ENCODE results near the gene KLHL21.
"Not testable (repeated sequence)": the region's sequence is repeated elsewhere in the genome, so short reads cannot be mapped to it uniquely, and the experiment has no call there.

KLHL21 gene

GRCh38 chr1:6602669-6603237, at the start of gene KLHL21:
Gene KLHL21 (minus strand): TSS chr1:6602869. CDS start chr1:6602817, 52 bp downstream.
- peak; percentile 91 for DNase-seq (ENCODE audit: low spot score)

- DNase-seq (ENCODE audit: low spot score) = no peak
These were observed 49.2 kb upstream of the KLHL21 start for GRCh38 chr1:6651909-6652308.

GRCh38 chr1:6648556-6648955, 45.9 kb upstream of the KLHL21 start:
- no peak for DNase-seq (ENCODE audit: low spot score)

GRCh38 chr1:6646499-6647148, 44.0 kb upstream of the KLHL21 start:
- DNase-seq (ENCODE audit: low spot score) = peak; percentile 40

GRCh38 chr1:6645018-6645417, 42.3 kb upstream of the KLHL21 start:
- no peak for DNase-seq (ENCODE audit: low spot score)

GRCh38 chr1:6640867-6641266, 38.2 kb upstream of the KLHL21 start:
- not testable (repeated sequence) for DNase-seq (ENCODE audit: low spot score)

- peak; percentile 89 for DNase-seq (ENCODE audit: low spot score)
These were observed 35.6 kb upstream of the KLHL21 start for GRCh38 chr1:6638226-6638625.

- DNase-seq (ENCODE audit: low spot score) = no peak
These were observed 35.1 kb upstream of the KLHL21 start for GRCh38 chr1:6637770-6638169.

- DNase-seq (ENCODE audit: low spot score) = not testable (repeated sequence)
These were observed 34.1 kb upstream of the KLHL21 start for GRCh38 chr1:6636778-6637177.

GRCh38 chr1:6635910-6636760, 33.5 kb upstream of the KLHL21 start:
- DNase-seq (ENCODE audit: low spot score) = no peak

GRCh38 chr1:6635161-6635909, 32.7 kb upstream of the KLHL21 start:
- DNase-seq (ENCODE audit: low spot score) = no peak

- DNase-seq (ENCODE audit: low spot score) = peak; percentile 31
These were observed 31.8 kb upstream of the KLHL21 start for GRCh38 chr1:6634371-6635052.

- no peak for DNase-seq (ENCODE audit: low spot score)
These were observed 30.2 kb upstream of the KLHL21 start for GRCh38 chr1:6632588-6633514.

GRCh38 chr1:6631058-6631457, 28.4 kb upstream of the KLHL21 start:
- no peak for DNase-seq (ENCODE audit: low spot score)

- no peak for DNase-seq (ENCODE audit: low spot score)
These were observed 27.4 kb upstream of the KLHL21 start for GRCh38 chr1:6630027-6630426.

GRCh38 chr1:6628971-6629479, 26.4 kb upstream of the KLHL21 start:
- no peak for DNase-seq (ENCODE audit: low spot score)

GRCh38 chr1:6627841-6628545, 25.3 kb upstream of the KLHL21 start:
- DNase-seq (ENCODE audit: low spot score) = no peak

GRCh38 chr1:6627031-6627430, 24.4 kb upstream of the KLHL21 start:
- no peak for DNase-seq (ENCODE audit: low spot score)

GRCh38 chr1:6625584-6626149, 23.0 kb upstream of the KLHL21 start:
- no peak for DNase-seq (ENCODE audit: low spot score)
